ENCODE measurements around the gene IGHMBP2.

DNA sequence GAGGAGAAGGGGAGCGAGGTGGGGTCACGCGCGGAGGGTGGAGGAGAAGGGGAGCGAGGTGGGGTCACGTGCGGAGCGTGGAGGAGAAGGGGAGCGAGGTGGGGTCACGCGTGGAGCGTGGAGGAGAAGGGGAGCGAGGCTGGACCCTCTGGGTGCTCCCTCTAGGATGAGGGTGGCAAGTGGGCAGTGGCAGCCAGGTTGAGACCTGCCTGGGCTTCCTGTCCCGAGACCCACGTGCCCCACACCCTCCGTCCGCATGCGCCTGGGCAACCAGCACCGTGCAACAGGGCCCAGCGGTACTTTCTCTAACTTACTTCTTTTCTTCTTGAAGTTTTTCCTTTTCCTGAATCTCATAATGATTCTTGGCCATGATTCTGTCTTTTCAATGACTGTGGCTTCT is 11.1 kb upstream of the IGHMBP2 start:
- TF ChIP-seq XRCC5 (IDR thresholded peaks at IDR 0.05; ENCODE audit: low read depth, low read length) = no peak
- TF ChIP-seq ZNF212 (CRISPR knock-in tag; IDR thresholded peaks at IDR 0.05) = no peak
- TF ChIP-seq SMARCA4 (IDR thresholded peaks at IDR 0.05) = no peak
- TF ChIP-seq FOXJ2 (tag; IDR thresholded peaks at IDR 0.05) = no peak
